MCF 10A (cell line): Measurements from ENCODE around the gene TBC1D4. TPM values are rescaled to one million over a fixed set of nuclear protein-coding genes. Genes with fewer than 3 reads are reported as not detected.

Experiments
- BruUV-seq: library from RNA; stranded (reverse); fragments of 400-500 nt; replicated peaks from 2 replicates; lab custom pipeline; 2021; lab: Mats Ljungman, UMichigan
- CTCF ChIA-PET: fragments of 300-600 bp; sonication (Branson Sonifier 250); formaldehyde crosslinking; extraction: SDS; loops from one replicate; lab custom pipeline; 2021; ENCODE audit warnings: antibody characterized with exemption, inconsistent platforms; lab: Yijun Ruan, JAX
- POLR2A ChIA-PET: fragments of 300-600, 350-650 bp; sonication (Branson Sonifier 250); formaldehyde crosslinking; extraction: SDS; loops from one replicate; lab custom pipeline; 2020; ENCODE audit warnings: antibody characterized with exemption, inconsistent platforms; lab: Yijun Ruan, JAX
- DNase-seq: peaks from one replicate; pipeline ENCODE4 v3.0.0-alpha.2; 2018; ENCODE audit not compliant: unreplicated experiment
- H3K27ac Mint-ChIP-seq: one replicate; pipeline ENCODE4 v1.8.0; 2022; ENCODE audit warnings: mild to moderate bottlenecking, low read depth, mixed read lengths; ENCODE audit not compliant: unreplicated experiment
- H3K27me3 Mint-ChIP-seq: one replicate; pipeline ENCODE4 v1.8.0; 2022; ENCODE audit warnings: mixed read lengths; ENCODE audit not compliant: insufficient read depth, unreplicated experiment
- H3K36me3 Mint-ChIP-seq: one replicate; pipeline ENCODE4 v1.8.0; 2022; ENCODE audit warnings: mild to moderate bottlenecking, moderate library complexity, mixed read lengths; ENCODE audit not compliant: insufficient read depth, unreplicated experiment
- H3K4me1 Mint-ChIP-seq: one replicate; pipeline ENCODE4 v1.8.0; 2022; ENCODE audit warnings: mixed read lengths; ENCODE audit not compliant: insufficient read depth, unreplicated experiment
- H3K4me3 Mint-ChIP-seq: one replicate; pipeline ENCODE4 v1.8.0; 2022; ENCODE audit warnings: mild to moderate bottlenecking, moderate library complexity, mixed read lengths; ENCODE audit not compliant: unreplicated experiment
- H3K9me3 Mint-ChIP-seq: one replicate; pipeline ENCODE4 v1.8.0; 2022; ENCODE audit warnings: mixed read lengths; ENCODE audit not compliant: unreplicated experiment
- intact Hi-C: fragments of 100-400 bp; cut with micrococcal nuclease; formaldehyde crosslinking; loops from 2 replicates; pipeline ENCODE4 v1.14.1; 2022
- total RNA-seq: library from RNA; stranded (reverse); gene quantifications from 2 replicates; pipeline ENCODE4 v1.2.3, GENCODE V29; 2022
- TF ChIP-seq, protein P1 (sequence below): fragments of 200-600 bp; IDR thresholded peaks from one replicate; pipeline ENCODE4 v1.8.0; 2022; ENCODE audit warnings: antibody characterized with exemption, mild to moderate bottlenecking; ENCODE audit not compliant: unreplicated experiment

Gene TBC1D4
- total RNA-seq, 1 experiment from 2014 or later, result 9.3 TPM

- Mint-ChIP-seq H3K9me3 (no peaks in the 10 kb centered on the region), H3K4me1 (peaks cover 46% of the 10 kb centered on the region), H3K4me3 (no peak overlapping the region), H3K36me3 (no peaks in the 10 kb centered on the region), H3K27me3 (no peaks in the 10 kb centered on the region), H3K27ac (peak overlapping the region; percentile 28)
- no TSS peak for BruUV-seq
- ChIA-PET CTCF (interaction anchor here (0.7 to 4.0 kb wide), 4 partner anchors 14 to 65 kb away, joined by 3 to 17 read pairs (median 3); partner anchors contain the start of gene TBC1D4), POLR2A (interaction anchor here (0.6 to 4.2 kb wide), 7 partner anchors 13 to 1440 kb away, joined by 3 to 38 read pairs (median 5); partner anchors contain the start of gene TBC1D4)
- intact Hi-C loops, result loop anchor here (2.0 kb wide), 1 partner anchor 66 kb away; the partner anchor contains the start of gene TBC1D4
- TF ChIP-seq, protein P1, sequence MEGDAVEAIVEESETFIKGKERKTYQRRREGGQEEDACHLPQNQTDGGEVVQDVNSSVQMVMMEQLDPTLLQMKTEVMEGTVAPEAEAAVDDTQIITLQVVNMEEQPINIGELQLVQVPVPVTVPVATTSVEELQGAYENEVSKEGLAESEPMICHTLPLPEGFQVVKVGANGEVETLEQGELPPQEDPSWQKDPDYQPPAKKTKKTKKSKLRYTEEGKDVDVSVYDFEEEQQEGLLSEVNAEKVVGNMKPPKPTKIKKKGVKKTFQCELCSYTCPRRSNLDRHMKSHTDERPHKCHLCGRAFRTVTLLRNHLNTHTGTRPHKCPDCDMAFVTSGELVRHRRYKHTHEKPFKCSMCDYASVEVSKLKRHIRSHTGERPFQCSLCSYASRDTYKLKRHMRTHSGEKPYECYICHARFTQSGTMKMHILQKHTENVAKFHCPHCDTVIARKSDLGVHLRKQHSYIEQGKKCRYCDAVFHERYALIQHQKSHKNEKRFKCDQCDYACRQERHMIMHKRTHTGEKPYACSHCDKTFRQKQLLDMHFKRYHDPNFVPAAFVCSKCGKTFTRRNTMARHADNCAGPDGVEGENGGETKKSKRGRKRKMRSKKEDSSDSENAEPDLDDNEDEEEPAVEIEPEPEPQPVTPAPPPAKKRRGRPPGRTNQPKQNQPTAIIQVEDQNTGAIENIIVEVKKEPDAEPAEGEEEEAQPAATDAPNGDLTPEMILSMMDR, result no peak
- DNase-seq, result peak; percentile 49
Measured at GRCh38 chr13:75417012-75417384, 65.0 kb downstream of the TBC1D4 start.

DNA sequence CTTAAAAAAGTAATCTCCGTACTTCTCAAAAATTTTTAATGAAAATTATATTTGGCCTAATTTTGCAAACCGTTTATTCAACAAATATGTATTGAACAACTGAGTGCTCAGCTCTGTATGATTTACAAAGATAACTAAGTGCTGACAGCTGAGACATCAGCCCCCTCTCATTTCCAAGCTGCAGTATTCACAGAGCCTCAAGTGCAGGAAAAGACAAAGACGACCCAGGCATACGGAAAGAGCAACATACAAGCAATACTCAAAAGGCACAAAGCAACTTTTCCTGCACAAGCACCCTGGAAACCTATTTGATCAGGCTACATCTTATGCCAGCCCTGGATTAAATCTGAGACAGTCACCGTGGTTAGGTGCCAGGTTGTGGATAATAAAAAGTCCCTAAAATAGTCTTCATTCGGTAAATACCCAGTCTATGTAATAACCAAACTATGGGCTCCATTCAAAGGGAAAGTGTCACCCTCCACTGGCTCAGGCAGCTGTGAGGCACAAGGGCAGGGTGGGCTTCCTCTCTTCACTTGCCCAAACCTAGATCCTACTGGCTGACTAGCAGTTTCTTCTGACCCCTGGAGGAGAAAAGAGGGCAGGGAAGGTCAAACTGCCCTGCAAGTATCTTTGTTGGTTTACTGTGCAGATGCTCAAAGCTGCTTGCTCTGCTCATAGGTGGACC, 65.5 kb downstream of the TBC1D4 start:
- ChIA-PET POLR2A (interaction anchor here (0.6 to 4.2 kb wide), 9 partner anchors 13 to 134 kb away, joined by 3 to 38 read pairs (median 4); no protein-coding TSS in a partner anchor), CTCF (interaction anchor here (0.7 to 4.0 kb wide), 7 partner anchors 11 to 1663 kb away, joined by 3 to 17 read pairs (median 3); partner anchors contain the start of gene TBC1D4)
- intact Hi-C loops, result loop anchor here (2.0 kb wide), 1 partner anchor 66 kb away; the partner anchor contains the start of gene TBC1D4

DNA sequence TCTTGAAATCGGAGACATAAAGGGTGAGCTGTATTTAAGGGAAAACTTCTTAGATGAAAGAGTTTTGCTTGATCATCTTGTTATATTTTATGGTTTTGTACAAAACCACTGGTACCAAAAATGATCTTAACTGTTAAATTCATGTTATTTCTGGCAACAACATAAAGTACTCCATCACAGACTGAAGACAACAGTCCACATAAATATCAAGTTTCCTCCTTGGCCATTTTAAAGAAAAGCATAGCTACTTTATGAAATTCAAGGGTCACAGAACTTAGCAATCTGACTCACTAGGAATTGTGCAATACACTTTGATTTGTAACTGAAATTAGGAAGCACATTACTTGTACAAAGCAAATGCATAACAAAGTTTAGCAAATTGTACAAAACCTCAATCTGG, 66.3 kb downstream of the TBC1D4 start:
- no TSS peak for BruUV-seq
- intact Hi-C loops, result loop anchor here (2.0 kb wide), 1 partner anchor 67 kb away; the partner anchor contains the start of gene TBC1D4
- peak; percentile 79 for DNase-seq
- H3K9me3 Mint-ChIP-seq, result no peaks in the 10 kb centered on the region
- H3K27me3 Mint-ChIP-seq, result no peaks in the 10 kb centered on the region
- TF ChIP-seq, protein P1, result no peak
- POLR2A ChIA-PET, result interaction anchor here (0.6 to 1.3 kb wide), 5 partner anchors 13 to 135 kb away, joined by 3 to 5 read pairs (median 3); no protein-coding TSS in a partner anchor
- CTCF ChIA-PET, result interaction anchor here (0.7 to 4.0 kb wide), 5 partner anchors 10 to 676 kb away, joined by 3 to 17 read pairs (median 5); partner anchors contain the start of gene TBC1D4
- H3K4me1 Mint-ChIP-seq, result peaks cover 46% of the 10 kb centered on the region
- H3K27ac Mint-ChIP-seq, result no peak overlapping the region
- no peaks in the 10 kb centered on the region for H3K36me3 Mint-ChIP-seq
- H3K4me3 Mint-ChIP-seq, result no peak overlapping the region

More for the DNA sequence above, 65.5 kb downstream of the TBC1D4 start:
- no TSS peak for BruUV-seq
- H3K27ac Mint-ChIP-seq, result no peak overlapping the region
- H3K36me3 Mint-ChIP-seq, result no peaks in the 10 kb centered on the region
- DNase-seq, result no peak
- TF ChIP-seq, protein P1, result no peak
- H3K9me3 Mint-ChIP-seq, result no peaks in the 10 kb centered on the region
- H3K4me3 Mint-ChIP-seq, result no peak overlapping the region
- H3K4me1 Mint-ChIP-seq, result peaks cover 46% of the 10 kb centered on the region
- H3K27me3 Mint-ChIP-seq, result no peaks in the 10 kb centered on the region

GRCh38 chr13:75415171-75415570, 66.8 kb downstream of the TBC1D4 start:
- POLR2A ChIA-PET, result interaction anchor here (1.2 to 1.6 kb wide), 5 partner anchors 12 to 136 kb away, joined by 3 to 5 read pairs (median 3); no protein-coding TSS in a partner anchor
- no peak for DNase-seq
- no peaks in the 10 kb centered on the region for H3K27me3 Mint-ChIP-seq
- H3K27ac Mint-ChIP-seq, result no peak overlapping the region
- H3K9me3 Mint-ChIP-seq, result no peaks in the 10 kb centered on the region
- H3K36me3 Mint-ChIP-seq, result no peaks in the 10 kb centered on the region
- H3K4me3 Mint-ChIP-seq, result no peak overlapping the region
- TF ChIP-seq, protein P1, result no peak
- no TSS peak for BruUV-seq
- CTCF ChIA-PET, result interaction anchor here (0.7 to 4.0 kb wide), 5 partner anchors 42 to 675 kb away, joined by 3 to 17 read pairs (median 5); partner anchors contain the start of gene TBC1D4
- intact Hi-C loops, result no loop called here
- peaks cover 46% of the 10 kb centered on the region for H3K4me1 Mint-ChIP-seq
